ENCODE data around the gene LIN28B. TPM values are rescaled to one million over a fixed set of nuclear protein-coding genes. Genes with fewer than 3 reads are reported as not detected.

The LIN28B gene, protein sequence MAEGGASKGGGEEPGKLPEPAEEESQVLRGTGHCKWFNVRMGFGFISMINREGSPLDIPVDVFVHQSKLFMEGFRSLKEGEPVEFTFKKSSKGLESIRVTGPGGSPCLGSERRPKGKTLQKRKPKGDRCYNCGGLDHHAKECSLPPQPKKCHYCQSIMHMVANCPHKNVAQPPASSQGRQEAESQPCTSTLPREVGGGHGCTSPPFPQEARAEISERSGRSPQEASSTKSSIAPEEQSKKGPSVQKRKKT
- not detected for total RNA-seq

DNA sequence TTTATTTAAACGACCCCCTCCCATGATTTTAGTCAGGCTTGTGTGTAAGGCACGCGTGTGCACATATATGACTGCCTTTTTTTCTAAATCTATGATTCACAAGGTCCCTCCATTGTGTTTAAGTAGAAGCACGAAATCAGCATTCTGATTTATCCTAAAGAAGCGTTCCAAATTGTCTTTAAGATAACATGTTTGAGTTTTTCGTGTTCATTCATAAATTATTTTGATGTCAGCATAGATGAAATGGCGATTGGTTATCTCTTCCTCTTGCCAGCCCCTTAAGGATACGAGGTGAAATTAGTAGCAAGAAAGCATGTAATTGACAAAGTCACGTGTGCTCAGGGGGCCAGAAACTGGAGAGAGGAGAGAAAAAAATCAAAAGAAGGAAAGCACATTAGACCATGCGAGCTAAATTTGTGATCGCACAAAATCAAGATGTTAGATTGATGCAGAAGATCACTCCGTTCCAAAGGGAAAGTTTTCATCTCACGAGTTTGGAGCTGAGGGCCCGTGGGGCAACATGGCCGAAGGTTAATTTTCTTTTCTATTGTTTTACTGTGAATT lies at the start of gene LIN28B:
Gene LIN28B, plus strand, starts transcription at position 377 of the 564 bp plus-strand sequence. Its CDS starts 144 bp downstream, at position 521.
- no peak for ATAC-seq

DNA sequence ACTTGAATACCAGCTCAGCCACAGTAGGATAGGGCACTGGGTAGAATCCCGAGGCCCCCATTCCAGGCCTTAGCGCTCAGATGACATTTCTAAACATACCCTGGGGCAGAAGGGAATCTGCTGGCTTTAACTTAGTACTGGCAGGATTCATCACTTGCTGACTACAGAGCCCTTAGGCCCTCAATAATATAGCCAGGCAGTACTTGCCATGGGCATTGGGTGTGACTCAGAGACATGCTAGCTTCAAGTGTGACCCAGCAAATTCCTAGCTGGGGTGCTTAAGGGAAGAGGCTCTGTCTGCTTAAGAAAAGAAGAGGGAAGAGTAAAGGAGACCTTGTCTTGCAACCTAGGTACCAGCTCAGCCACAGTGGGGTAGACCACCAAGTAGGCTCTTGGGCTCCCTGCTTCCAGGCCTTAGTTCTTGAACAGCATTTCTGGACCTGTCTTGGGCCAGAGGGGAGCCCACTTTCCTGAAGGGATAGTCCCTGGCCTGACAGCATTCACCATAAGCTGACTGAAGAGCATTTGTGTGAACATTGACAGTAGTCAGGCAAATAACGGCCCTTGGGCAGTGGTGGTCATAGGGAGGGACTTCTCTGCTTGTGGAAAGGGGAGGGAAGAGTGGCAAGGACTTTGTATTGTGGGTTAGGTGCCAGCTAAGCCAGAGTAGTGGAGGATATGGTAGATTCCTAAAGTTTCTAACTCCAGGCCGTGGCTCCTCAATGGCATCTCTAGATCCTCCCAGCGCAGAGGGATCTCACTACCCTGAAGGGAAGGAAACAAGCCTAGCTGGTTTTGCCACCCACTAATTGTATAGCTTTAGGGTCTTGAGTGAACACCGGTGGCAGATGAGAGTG lies 48.6 kb upstream of the LIN28B start:
- ATAC-seq: no peak
- H3K36me3 Mint-ChIP-seq: no peaks in the 10 kb centered on the region
- DNase-seq: no peak
- H3K4me3 Mint-ChIP-seq: no peak overlapping the region
- H3K9me3 Mint-ChIP-seq (ENCODE audit: low read depth): no peaks in the 10 kb centered on the region
- no peaks in the 10 kb centered on the region for H3K4me1 Mint-ChIP-seq
- peaks cover 12% of the 10 kb centered on the region for H3K27me3 Mint-ChIP-seq
- no peak overlapping the region for H3K27ac Mint-ChIP-seq
- CTCF ChIA-PET: no interaction called here

More for the DNA sequence above, at the start of gene LIN28B:
- Mint-ChIP-seq H3K36me3 (peaks cover 4% of the 10 kb centered on the region), H3K27ac (no peak within 1 kb of the TSS), H3K4me1 (peaks cover 9% of the 10 kb centered on the region), H3K9me3 (ENCODE audit: low read depth) (no peaks in the 10 kb centered on the region), H3K4me3 (peak within 1 kb of the TSS; percentile 41), H3K27me3 (peaks cover 70% of the 10 kb centered on the region)
- no peak for DNase-seq
- CTCF ChIA-PET: no interaction called here

DNA sequence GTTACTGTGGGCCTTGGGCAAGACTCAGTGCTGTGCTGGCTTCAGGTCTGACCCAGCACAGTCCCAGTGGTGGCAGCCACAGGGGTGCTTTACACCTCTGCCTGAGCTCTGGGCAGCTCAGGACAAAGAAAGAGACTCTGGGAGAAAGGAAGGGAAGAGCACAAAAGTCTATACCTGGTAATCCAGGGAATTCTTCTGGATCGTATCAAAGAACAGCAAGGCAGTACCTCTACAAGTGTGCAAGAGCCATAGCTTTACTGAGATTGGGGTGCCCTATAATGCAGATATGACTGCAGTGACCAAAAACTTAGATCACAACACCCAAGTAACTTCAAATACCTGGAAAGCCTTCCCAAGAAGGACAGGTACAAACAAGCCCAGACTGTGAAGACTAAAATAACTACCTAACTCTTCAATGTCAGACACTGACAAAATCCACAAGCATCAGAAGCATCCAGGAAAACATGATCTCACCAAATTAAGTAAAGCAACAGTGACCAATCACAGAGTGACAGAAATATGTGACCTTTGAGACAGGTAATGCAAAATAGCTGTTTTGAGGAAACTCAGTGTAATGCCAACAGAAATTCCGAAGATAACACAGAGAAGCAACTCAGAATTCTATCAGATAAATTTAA lies 47.9 kb upstream of the LIN28B start:
- CTCF ChIA-PET: no interaction called here
- Mint-ChIP-seq H3K9me3 (ENCODE audit: low read depth) (no peaks in the 10 kb centered on the region), H3K36me3 (no peaks in the 10 kb centered on the region), H3K27me3 (peaks cover 20% of the 10 kb centered on the region), H3K27ac (no peak overlapping the region), H3K4me3 (no peak overlapping the region), H3K4me1 (no peaks in the 10 kb centered on the region)
- ATAC-seq: no peak
- no peak for DNase-seq

DNA sequence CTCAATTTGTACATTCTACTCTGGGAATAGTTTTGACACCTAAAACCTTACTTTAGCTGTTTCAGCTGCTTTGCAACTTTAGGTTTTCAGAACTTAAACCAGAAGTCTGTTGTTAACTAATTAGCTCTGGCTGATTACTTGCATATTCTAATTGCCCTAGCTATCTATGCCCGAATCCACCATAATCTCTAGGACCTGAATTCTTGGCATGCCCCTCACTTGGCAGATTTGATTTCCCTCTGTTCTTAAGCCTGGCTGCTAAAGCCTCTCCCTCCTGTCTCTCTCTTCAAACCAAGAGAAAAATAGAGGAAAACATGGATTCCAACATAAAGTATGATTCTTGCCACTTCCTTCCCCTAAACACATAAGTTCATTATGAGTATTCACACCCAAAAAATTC lies 35.0 kb upstream of the LIN28B start:
- no peak overlapping the region for H3K27ac Mint-ChIP-seq
- no peak for DNase-seq
- no peaks in the 10 kb centered on the region for H3K36me3 Mint-ChIP-seq
- H3K4me1 Mint-ChIP-seq: no peaks in the 10 kb centered on the region
- CTCF ChIA-PET: no interaction called here
- H3K27me3 Mint-ChIP-seq: peaks cover 11% of the 10 kb centered on the region
- no peak for ATAC-seq
- H3K4me3 Mint-ChIP-seq: no peak overlapping the region
- no peaks in the 10 kb centered on the region for H3K9me3 Mint-ChIP-seq (ENCODE audit: low read depth)

DNA sequence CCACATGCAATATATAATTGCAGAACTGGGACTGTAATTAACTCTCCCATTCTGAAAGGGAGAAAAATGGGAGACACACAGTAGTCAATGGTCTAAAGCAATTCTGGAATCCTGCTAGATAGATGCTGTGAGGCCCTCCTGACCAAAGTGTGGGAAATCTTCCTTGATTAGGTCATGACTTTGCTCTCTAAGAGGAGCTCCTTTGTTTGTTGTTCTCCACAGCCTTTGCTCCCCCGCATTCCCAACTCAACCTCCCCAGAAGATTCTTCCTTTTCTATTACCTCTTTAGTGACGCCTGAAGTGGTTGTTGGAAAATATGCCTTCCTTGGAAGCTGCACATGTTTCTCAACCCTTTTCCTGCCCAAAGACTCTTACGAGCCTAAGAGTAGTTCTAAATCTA lies 28.8 kb upstream of the LIN28B start:
- no peaks in the 10 kb centered on the region for H3K4me1 Mint-ChIP-seq
- no peak overlapping the region for H3K4me3 Mint-ChIP-seq
- DNase-seq: no peak
- ATAC-seq: no peak
- peaks cover 7% of the 10 kb centered on the region for H3K27me3 Mint-ChIP-seq
- H3K27ac Mint-ChIP-seq: no peak overlapping the region
- no peaks in the 10 kb centered on the region for H3K9me3 Mint-ChIP-seq (ENCODE audit: low read depth)
- no peaks in the 10 kb centered on the region for H3K36me3 Mint-ChIP-seq
- CTCF ChIA-PET: no interaction called here

DNA sequence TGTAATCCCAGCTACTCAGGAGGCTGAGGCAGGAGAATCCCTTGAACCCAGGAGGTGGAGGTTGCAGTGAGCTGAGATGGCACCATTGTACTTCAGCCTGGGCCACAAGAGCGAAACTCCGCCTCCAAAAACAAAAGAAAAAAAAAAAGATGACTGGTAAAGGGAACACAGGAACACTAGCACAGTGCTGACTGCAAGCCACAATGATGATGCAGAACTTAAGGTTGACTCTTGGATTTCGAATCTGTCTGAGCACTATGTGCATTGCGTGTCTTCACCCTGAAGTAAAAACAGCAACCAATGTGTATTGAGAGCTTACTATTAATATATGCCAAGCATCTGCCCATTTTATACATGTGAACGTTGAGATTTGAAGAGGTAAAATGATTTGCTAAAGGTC lies 27.6 kb upstream of the LIN28B start:
- Mint-ChIP-seq H3K4me1 (no peaks in the 10 kb centered on the region), H3K27ac (no peak overlapping the region), H3K9me3 (ENCODE audit: low read depth) (no peaks in the 10 kb centered on the region), H3K27me3 (peaks cover 7% of the 10 kb centered on the region), H3K36me3 (no peaks in the 10 kb centered on the region), H3K4me3 (no peak overlapping the region)
- ATAC-seq (no peak), DNase-seq (no peak)
- CTCF ChIA-PET: no interaction called here

DNA sequence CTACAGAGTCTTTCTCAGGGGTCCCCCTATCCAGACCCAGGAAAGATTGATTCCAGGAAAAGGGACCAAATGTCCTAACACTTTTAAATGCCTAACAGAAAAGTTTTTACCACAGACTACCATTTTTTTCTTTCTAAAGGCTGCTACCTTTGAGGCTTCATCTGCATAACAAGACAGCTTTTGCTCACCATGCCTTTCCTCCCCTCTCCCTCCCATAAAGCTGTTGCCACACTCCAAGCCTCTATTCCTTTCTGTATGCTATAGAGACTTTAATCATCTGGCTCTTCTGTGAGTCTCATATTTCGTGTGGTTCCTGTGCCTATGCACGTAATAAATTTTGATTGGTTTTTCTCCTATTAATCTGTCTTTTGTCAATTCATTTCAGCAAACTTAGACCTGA lies 26.0 kb upstream of the LIN28B start:
- DNase-seq: no peak
- no peaks in the 10 kb centered on the region for H3K36me3 Mint-ChIP-seq
- CTCF ChIA-PET: interaction anchor here (1.4 kb wide), 1 partner anchor 112 kb away, joined by 3 read pairs; no protein-coding TSS in a partner anchor

DNA sequence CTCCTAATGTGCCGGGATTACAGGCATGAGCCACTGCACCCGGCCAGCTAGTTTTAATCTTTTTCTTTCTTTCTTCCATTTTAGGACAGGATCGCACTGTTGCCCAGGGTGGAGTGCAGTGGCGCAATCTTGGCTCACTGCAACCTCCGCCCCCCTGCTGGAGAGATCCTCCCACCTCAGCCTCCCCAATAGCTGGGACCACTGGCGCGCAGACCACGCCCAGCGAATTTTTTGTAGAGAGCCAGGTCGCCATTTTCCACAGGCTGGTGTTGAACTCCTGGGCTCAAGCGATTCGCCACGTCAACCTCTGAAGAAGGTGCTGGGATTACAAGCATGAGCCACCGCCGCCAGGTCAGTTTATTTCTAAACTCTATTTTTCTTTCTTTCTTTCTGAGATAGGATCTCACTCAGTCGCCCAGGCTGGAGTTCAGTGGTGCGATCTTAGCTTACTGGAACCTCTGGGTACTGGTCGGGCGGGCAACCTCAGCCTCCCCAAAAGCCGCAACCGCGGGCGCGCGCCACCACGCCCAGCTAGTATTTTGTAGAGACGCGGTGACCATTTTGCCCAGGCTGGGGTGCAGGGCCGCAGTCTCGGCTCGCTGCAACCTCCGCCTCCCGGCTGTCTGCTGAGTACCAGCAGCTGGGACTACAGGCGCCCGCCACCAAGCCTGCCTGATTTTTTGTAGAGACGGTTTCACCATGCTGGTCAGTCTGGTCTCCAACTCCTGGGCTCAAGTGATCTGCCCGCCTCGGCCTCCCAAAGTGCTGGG lies 20.0 kb upstream of the LIN28B start:
- Mint-ChIP-seq H3K36me3 (peaks cover 7% of the 10 kb centered on the region), H3K4me3 (no peak overlapping the region), H3K27ac (no peak overlapping the region), H3K27me3 (peaks cover 31% of the 10 kb centered on the region), H3K4me1 (peaks cover 9% of the 10 kb centered on the region), H3K9me3 (ENCODE audit: low read depth) (no peaks in the 10 kb centered on the region)
- CTCF ChIA-PET: no interaction called here
- ATAC-seq (no peak), DNase-seq (no peak)

More for the DNA sequence above, 26.0 kb upstream of the LIN28B start:
- Mint-ChIP-seq H3K27me3 (peaks cover 6% of the 10 kb centered on the region), H3K4me1 (no peaks in the 10 kb centered on the region), H3K4me3 (no peak overlapping the region), H3K27ac (no peak overlapping the region), H3K9me3 (ENCODE audit: low read depth) (no peaks in the 10 kb centered on the region)
- ATAC-seq: no peak

DNA sequence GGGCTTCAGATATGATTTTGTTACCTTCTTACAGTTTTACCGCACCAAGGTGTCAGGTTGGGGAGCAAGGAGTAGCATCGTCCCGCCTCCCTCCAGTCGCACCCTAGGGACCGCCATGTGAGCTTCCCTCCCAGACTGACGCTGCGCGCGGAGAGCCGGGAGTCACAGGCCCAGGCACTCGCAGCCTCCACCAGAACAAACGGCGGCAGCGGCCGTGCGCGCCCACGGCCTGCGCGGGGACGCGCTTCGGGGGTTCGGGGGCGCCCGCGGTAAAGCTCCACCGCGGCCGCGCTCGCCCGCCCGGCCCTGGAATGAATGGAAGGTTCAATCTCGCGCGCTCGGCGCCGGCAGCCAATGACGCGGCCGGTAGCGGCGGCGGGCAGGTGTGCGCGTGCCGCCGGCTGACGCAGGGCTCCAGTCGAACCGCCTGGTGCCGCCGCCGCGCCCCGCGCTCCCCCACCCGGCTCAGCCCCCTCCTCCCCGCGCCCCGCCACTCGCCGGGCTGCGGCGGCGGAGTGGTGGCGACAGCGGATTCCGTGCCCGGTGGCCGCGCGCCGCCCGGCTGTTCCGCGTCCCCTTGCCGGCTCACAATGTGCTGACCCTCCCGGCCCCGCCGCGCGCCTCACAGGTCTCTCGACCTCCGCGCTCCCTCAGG lies 16.5 kb upstream of the LIN28B start:
- H3K27ac Mint-ChIP-seq: no peak overlapping the region
- CTCF ChIA-PET: no interaction called here
- H3K4me3 Mint-ChIP-seq: no peak overlapping the region
- H3K9me3 Mint-ChIP-seq (ENCODE audit: low read depth): no peaks in the 10 kb centered on the region
- H3K4me1 Mint-ChIP-seq: peaks cover 9% of the 10 kb centered on the region
- peaks cover 44% of the 10 kb centered on the region for H3K27me3 Mint-ChIP-seq
- ATAC-seq (no peak), DNase-seq (no peak)
- H3K36me3 Mint-ChIP-seq: peaks cover 7% of the 10 kb centered on the region

DNA sequence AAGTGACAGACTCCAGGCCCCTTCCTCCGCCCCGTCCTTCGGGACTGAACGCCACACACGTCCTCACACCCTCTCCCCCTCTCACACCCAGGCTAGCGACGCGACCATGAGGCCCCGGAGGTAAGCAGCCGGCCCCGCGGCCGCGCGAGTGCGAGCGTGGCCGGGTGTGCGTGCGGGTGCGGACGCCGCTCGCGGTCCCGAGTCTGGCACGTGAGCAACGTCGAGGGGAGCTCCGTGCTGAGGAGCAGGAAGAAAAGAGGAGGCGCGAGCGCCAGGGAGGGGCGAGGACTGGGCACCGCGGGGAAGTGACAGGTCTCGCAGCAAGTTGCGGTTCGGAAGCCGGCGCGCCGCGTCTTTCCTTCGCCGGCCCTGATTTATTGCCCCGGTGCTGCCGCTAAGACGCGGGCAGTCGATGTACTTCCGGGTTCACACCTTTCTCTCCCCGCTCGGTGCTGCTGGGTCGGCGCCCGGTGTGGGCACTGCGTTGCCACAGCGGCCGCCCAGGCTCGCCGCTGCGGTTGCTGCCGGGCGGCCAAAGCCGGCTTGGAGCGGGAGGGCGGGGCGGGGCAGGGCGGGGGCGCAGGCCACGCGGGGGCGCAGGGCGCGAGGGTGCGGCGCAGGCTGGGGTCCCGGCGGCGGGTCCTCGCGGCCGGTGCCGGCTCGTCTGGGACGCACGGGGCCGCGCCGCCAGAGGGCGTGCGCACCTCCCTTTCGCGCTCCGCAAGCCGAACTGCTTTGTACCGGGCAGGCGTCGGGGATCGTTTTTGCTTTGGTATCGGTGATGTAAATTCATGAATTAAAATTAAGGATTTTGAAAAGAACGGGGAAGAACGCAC lies 15.8 kb upstream of the LIN28B start:
- Mint-ChIP-seq H3K36me3 (peaks cover 7% of the 10 kb centered on the region), H3K27ac (no peak overlapping the region), H3K4me3 (peak overlapping the region; percentile 65), H3K27me3 (peaks cover 43% of the 10 kb centered on the region), H3K4me1 (peaks cover 9% of the 10 kb centered on the region), H3K9me3 (ENCODE audit: low read depth) (no peaks in the 10 kb centered on the region)
- DNase-seq (peak; percentile 44), ATAC-seq (peak; percentile 68)
- CTCF ChIA-PET: no interaction called here

DNA sequence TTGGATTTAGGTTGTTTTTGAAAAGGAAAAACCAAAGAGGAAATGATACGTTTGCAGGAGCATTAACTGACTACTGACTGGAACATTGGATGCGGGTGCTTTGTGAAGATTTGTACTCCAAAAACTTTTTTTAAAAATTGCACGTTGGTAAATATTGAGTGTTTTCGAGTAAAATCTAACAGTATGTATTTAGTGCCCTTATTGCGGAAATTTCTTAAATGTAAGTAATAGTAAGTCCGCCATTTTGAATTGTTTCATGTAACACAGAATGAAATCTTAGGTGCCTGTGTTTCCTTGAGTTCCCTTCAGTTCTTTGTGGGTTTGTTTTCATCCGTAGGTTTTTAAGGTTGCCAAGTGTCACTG lies 15.2 kb upstream of the LIN28B start:
- peaks cover 41% of the 10 kb centered on the region for H3K27me3 Mint-ChIP-seq
- H3K4me1 Mint-ChIP-seq: peaks cover 9% of the 10 kb centered on the region
- H3K36me3 Mint-ChIP-seq: peaks cover 7% of the 10 kb centered on the region
- CTCF ChIA-PET: no interaction called here
- peak overlapping the region; percentile 65 for H3K4me3 Mint-ChIP-seq
- DNase-seq: no peak
- ATAC-seq: no peak
- H3K9me3 Mint-ChIP-seq (ENCODE audit: low read depth): no peaks in the 10 kb centered on the region
- H3K27ac Mint-ChIP-seq: no peak overlapping the region

DNA sequence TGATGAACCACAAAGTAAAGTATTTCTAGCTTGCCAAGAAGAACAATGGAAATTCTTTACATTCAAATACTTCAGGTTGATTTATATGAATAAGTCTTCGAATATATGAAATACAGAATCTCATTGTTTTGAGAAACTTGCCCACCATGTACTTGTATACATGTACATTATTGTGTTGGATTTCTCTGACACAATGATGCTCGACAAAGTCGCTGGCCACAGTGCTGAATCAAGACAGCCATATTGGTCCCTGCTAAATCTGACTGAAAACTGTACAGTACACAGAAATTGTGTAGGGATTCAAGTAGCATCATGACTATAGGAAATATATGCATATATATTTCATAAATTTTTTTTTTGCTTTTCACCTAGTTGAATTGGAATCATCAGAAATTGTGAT lies 13.1 kb upstream of the LIN28B start:
- no peaks in the 10 kb centered on the region for H3K9me3 Mint-ChIP-seq (ENCODE audit: low read depth)
- peaks cover 7% of the 10 kb centered on the region for H3K36me3 Mint-ChIP-seq
- DNase-seq (no peak), ATAC-seq (no peak)
- CTCF ChIA-PET: no interaction called here
- H3K27ac Mint-ChIP-seq: no peak overlapping the region
- H3K4me1 Mint-ChIP-seq: peaks cover 9% of the 10 kb centered on the region
- no peak overlapping the region for H3K4me3 Mint-ChIP-seq
- peaks cover 42% of the 10 kb centered on the region for H3K27me3 Mint-ChIP-seq

Measured in activated CD8-positive, alpha-beta memory T cell treated with anti-CD3 and anti-CD28 coated beads, Interleukin-2, amount 10 ng/mL, durations not matched to agents 7 days and 5 days (primary cell).